Activated gamma-delta T cell treated with Interleukin-2 at 50 U/mL for 16 hours (primary cell): ENCODE data around the gene ZBTB16.

Experiments used
- DNase-seq: peaks from one replicate; pipeline ENCODE4 v3.0.0-alpha.2; 2020

The ZBTB16 gene

GRCh38 chr11:114085965-114086793 lies 26.7 kb downstream of the ZBTB16 start:
- DNase-seq: no peak

- DNase-seq: no peak
These were observed 27.5 kb downstream of the ZBTB16 start for GRCh38 chr11:114087025-114087424.

- no peak for DNase-seq
These were observed 28.7 kb downstream of the ZBTB16 start for GRCh38 chr11:114088216-114088615.

- DNase-seq: no peak
These were observed 29.3 kb downstream of the ZBTB16 start for GRCh38 chr11:114088836-114089235.

GRCh38 chr11:114089748-114090147 lies 30.2 kb downstream of the ZBTB16 start:
- no peak for DNase-seq

- DNase-seq: no peak
These were observed 30.9 kb downstream of the ZBTB16 start for GRCh38 chr11:114090225-114090910.

- DNase-seq: no peak
These were observed 31.5 kb downstream of the ZBTB16 start for GRCh38 chr11:114090976-114091375.

GRCh38 chr11:114091516-114092397 lies 32.2 kb downstream of the ZBTB16 start:
- DNase-seq: no peak

- DNase-seq: no peak
These were observed 33.0 kb downstream of the ZBTB16 start for GRCh38 chr11:114092478-114092877.

- no peak for DNase-seq
These were observed 33.4 kb downstream of the ZBTB16 start for GRCh38 chr11:114092953-114093352.

GRCh38 chr11:114094516-114094915 lies 35.0 kb downstream of the ZBTB16 start:
- no peak for DNase-seq

- no peak for DNase-seq
These were observed 36.4 kb downstream of the ZBTB16 start for GRCh38 chr11:114095899-114096298.

GRCh38 chr11:114097832-114098231 lies 38.3 kb downstream of the ZBTB16 start:
- no peak for DNase-seq

- no peak for DNase-seq
These were observed 39.4 kb downstream of the ZBTB16 start for GRCh38 chr11:114098927-114099326.

- DNase-seq: peak; percentile 33
These were observed 40.1 kb downstream of the ZBTB16 start for GRCh38 chr11:114099392-114100178.

- DNase-seq: peak; percentile 27
These were observed 43.7 kb downstream of the ZBTB16 start for GRCh38 chr11:114102993-114103896.

GRCh38 chr11:114105611-114106010 lies 46.1 kb downstream of the ZBTB16 start:
- no peak for DNase-seq

- no peak for DNase-seq
These were observed 46.5 kb downstream of the ZBTB16 start for GRCh38 chr11:114106047-114106446.

GRCh38 chr11:114106986-114107385 lies 47.5 kb downstream of the ZBTB16 start:
- no peak for DNase-seq

GRCh38 chr11:114108501-114109205 lies 49.1 kb downstream of the ZBTB16 start:
- DNase-seq: no peak
